HG03460 (cell line): ENCODE results near the gene ZCCHC24.

Experiments
- ATAC-seq: cut with Tn5 transposase; IDR thresholded peaks from one replicate; pipeline ENCODE4 v1.9.1; 2021; ENCODE audit not compliant: unreplicated experiment

Gene ZCCHC24

DNA sequence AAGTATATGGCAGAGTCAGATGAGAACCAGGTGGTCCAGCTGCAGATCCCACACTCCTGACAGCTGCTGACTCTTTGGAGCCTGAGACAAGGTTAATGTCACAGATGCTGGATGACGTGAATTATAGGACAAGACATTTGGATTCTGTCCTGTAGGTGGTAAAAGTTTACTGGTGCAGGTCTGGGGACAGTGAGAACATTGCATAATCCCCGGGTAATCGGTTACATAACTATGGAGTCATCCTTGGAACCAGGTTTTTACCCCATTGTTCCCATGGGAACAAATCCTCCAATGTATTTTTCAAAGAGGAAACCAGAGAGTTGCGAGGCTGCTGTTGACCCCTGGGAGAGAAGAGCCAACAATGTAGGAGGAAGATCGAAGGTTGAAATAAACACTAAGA lies 27.5 kb upstream of the ZCCHC24 start:
- no peak for ATAC-seq

DNA sequence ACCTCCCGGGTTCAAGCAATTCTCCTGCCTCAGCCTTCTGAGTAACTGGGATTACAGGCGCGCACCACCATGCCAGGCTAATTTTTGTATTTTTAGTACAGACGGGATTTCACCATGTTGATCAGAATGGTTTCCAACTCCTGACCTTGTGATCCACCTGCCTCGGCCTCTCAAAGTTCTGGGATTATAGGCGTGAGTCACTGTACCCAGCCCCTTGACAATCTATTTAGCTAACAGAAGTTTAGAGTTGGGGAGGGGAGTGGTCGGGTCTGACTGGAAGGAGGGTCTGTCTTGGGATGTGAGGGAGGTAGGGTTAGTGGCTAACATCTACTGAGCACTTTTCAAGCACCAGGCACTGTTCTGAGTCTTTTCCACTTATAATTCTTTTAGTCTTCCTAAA lies 27.0 kb upstream of the ZCCHC24 start:
- no peak for ATAC-seq

DNA sequence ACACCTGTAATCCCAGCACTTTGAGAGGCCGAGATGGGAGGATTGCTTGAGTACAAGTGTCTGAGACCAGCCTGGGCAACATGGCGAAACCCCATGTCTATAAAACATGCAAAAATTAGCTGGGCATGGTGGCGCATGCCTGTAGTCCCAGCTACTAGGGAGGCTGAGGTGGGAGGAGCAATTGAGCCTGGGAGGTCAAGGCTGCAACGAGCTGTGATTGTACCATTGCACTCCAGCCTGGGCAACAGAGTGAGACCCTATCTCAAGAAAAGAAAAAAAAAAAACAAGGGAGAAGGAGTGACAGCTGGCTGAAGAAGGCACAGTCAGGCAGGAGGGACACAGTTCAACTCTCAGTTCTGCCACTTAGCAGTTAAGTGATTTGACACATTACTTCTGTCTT lies 26.4 kb upstream of the ZCCHC24 start:
- ATAC-seq: no peak

DNA sequence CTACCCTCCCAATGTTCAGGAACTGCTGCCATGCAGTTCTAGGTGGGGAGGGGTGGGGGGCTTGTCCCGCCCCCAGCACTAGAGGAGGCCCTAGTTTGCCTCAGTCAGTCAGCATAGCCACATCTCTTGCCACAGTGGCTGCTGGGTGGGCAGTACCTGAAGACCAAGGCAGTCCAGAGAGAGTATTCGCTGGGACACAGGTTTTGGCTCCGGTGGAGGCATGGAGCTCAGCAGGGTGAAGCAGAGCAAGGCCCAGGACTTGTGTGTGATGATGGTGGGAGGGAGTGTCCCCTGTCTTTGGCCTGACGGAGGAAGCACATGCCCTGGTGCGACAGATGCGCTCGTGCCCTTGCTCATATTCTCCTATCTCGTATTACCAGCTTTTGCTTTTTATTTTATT lies 24.7 kb upstream of the ZCCHC24 start:
- no peak for ATAC-seq

DNA sequence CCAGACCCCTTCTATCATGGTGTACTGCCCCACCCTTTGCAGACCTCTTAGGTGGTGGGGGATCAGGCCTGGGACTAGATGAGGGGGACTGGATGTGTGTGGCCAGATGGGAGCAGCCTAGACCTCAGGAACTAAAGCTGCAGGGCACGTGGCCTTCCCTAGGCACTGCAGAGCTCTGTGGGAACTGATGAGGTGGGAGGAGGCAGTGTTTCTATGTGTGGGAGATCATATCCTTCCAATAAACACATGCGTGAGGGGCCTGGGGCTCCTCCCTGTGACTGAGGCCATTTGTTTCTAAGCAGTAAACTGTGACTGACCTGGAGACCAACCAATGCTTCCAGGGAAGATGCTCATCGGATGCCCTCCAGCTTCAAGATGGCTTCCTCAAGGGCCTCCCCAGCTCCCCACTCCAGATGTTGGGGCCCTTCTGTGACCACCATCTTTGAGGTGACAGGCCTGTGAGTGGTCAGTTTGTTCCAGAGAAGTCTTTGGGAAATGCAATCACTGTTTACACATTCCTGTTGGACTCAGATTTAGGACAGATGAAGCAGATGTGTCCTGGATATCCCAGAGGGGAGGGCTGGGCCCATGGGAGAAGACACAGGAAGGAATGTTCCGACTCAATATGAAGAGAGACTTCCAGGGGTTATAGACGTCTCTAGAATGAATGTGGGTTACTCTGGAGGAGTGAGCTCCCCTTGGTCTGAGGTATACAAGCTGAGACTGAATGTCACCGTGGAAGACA lies 23.6 kb upstream of the ZCCHC24 start:
- ATAC-seq: no peak

DNA sequence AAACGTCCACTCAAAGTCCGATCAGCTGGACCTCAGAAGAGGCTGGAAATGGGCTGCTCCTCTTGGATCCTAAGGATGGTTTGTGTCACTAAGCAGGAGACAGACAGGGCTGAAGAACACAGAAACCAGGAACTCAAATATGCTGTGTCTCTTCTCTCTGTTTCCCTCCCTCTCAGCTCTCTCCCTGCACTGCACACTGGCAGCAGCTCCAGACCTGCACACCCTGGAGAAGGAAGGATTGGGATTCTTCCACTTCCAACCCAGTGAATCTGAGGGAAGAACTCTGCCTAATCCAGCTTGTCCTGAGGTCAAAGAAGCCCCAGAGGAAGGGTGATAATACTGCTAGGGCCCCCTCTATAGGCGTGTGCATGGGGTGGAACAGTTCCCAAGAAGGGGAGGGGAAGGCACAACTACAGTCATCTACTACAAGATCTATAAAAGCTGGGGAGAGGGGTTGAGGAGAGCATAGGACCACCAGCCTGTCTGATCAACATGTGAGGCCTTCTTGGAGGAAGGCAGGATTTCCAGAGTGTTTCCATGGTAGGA lies 22.7 kb upstream of the ZCCHC24 start:
- no peak for ATAC-seq

DNA sequence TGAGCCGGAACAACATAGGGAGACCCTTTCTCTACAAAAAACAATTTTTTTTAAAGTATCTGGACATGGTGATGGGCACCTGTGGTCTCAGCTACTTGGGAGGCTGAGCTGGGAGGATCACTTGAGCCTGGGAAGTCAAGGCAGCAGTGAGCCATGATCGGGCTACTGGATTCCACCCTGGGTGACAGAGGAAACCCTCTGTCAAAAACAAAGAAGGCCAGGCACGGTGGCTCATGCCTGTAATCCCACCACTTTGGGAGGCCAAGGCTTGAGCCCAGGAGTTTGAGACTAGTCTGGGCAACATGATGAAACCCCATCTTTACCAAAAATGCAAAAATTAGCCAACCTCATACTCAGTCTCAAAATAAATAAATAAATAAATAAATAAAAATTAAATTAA lies 19.9 kb upstream of the ZCCHC24 start:
- no peak for ATAC-seq

DNA sequence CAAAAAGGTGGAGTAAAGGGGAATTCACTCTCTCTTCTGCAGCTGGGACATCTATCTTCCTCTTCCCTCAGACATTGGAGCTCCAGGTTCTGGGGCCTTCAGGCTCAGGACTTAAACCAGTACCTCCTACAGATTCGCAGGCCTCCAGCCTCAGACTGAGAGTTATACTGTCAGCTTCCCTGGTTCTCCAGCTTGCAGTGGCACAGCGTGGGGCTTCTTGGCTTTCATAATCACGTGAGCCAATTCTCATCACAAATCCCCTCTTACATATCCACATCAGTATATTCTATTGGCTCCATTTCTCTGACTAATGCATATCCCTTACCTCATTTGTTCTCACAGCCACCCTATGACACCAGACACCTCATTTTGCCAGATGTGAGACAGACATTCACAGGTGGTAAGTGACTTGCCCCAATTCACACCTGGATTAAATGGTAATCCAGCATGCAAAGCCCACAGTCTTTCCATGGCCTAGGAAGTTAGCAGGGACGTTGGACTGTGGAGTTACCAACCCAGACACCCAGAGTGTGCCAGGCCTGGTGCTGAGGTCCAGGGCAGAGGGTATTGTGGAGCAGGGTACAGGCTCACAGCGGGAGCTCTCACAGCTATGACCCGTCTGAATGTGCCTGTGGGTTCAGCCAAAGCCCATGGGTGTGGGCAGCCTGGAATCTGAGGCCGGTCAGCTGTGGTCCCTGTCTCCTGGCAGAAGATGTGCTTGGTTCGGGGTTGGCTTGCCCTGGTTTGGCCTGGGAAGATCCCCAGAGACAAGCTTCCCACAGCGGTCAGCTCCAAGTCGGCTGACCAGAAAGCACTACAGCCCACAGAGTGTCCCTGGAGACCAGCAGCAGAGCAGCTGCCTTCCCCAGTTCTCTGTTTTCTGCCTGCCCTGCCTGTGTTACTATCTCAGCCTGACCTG lies 18.4 kb upstream of the ZCCHC24 start:
- ATAC-seq: no peak

DNA sequence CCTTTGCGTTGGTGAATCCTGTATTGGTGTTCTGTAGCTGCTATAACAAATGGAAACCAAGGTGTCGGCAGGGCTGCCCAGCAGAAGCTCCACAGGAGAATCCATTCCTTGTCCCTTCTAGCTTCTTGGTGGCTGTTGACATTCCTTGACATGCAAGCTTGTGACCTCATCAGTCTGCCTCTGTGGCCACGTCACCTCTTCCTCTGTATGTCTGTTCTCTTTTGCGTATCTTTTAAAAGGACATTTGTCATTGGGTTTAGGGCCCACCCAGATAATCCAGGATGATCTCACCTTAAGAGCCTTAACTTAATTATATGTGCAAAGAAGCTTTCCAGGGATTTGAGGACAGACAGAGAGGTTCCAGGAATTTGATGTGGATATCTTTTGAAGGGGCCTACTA lies 15.3 kb upstream of the ZCCHC24 start:
- no peak for ATAC-seq

DNA sequence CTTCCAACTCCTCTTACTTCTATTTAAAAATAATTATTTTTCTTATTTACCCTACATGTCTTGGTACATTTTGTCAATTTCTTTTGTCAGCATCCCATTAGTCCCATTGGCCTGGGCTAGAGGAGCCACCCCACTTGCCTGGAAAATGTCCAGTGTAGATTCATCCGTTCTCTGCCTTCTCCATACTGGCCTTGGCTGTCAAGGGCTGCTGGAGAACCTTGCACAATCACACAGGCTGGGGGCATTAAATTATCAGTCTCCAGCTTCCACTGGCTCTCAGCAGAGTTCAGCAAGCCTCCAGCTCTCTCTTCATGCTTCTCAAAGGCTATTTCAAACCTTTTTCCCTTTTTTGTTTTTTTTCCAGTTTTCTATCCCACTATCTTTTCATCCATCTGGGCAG lies 13.8 kb upstream of the ZCCHC24 start:
- no peak for ATAC-seq

DNA sequence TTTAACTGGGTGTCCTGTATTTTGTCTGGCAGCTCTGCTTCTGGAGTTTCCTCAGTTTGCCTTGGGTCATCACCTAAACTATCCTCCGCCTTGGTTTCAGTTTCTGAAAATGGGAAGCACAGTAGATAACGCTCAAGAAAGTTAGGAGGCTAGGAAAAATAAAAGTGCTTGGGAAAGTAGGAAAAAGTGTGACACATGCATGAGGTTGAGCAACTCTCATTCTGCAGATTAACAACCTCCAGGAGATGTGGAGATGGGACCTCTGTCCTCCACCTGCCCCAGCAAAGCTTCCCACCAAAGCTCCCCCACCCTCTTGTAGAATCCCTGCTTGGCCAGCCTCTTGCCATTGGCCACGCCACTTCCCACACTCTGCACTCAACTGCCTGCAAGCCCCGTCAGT lies 13.1 kb upstream of the ZCCHC24 start:
- no peak for ATAC-seq

DNA sequence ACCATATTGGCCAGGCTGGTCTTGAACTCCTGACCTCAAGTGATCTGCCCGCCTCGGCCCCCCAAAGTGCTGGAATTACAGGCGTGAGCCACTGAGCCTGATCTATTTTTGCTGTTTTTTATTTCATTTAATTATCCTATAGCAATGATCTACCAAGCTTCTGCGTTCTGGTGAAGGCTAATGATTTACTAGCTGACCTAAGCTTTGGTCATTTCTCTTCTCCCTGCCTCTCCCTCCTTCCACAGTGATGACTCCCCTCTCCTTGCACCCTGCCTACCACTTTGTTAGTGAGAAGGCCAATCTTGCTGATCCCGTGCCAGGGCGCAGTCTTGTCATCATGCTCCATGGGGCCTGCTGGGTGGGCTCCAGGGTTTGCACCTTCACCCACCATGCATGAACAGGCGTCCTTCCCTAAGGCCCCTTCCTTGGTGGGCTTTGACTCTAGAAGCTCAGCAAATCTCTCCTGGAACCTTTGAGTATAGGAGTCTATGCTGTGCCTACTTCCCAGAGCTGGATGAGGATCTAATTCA lies 11.9 kb upstream of the ZCCHC24 start:
- no peak for ATAC-seq

DNA sequence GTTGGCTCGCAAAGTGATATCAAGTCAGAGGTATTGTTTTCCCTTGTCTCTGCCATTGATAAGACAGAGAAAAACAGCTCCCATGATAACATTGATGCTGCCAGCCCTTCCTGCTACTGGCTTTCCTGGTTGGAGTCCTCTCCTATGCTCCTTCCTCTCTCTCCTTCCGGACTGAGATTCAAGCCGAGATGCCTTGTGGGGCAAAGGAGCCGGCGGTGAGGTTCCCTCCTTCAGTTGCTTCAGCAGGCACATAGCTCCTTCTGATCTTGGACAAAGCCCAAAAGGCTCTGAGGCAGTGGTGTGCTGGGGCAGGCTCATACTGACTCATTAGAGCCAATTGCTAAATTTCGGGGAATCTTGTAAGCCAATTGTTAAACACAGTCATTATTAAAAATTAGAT lies 8.8 kb upstream of the ZCCHC24 start:
- no peak for ATAC-seq

DNA sequence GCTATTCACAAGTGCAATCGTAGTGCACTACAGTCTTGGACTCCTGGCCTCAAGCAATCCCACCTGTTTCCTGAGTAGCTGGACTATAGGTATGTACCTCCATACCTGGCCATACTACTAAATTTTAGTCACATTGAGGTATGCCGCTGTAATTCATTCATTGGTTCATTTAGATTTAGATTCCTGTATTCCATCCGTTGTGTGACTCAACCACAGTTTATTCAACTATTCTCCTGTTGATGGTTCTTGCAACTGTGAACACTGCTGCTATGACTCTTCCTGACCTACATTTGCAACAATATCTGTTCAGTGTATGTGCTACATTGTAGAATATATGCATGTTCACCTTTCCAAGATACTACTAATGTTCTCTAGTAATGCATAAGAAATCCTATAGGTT lies 8.0 kb upstream of the ZCCHC24 start:
- no peak for ATAC-seq

DNA sequence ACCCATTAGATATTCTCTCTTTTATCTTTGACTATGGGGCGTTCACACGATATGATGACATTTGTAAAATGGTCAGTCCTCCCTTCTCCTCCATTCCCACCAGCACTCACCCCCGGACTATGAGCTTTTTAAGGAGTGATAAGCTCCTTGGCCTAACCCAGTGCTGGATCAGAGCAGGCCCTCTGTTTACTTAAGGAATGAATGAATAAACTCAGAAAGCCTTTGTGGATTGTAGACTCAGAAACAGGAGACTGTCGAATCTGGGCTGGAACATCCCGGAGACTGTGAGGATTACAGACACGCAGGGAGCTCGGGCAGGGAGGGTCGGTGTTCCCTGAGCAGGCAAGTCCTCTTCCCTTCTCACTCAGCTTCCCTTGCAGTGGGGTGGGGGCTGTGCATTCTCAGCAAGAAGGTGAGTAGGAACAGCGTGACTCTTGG lies 6.8 kb upstream of the ZCCHC24 start:
- no peak for ATAC-seq

DNA sequence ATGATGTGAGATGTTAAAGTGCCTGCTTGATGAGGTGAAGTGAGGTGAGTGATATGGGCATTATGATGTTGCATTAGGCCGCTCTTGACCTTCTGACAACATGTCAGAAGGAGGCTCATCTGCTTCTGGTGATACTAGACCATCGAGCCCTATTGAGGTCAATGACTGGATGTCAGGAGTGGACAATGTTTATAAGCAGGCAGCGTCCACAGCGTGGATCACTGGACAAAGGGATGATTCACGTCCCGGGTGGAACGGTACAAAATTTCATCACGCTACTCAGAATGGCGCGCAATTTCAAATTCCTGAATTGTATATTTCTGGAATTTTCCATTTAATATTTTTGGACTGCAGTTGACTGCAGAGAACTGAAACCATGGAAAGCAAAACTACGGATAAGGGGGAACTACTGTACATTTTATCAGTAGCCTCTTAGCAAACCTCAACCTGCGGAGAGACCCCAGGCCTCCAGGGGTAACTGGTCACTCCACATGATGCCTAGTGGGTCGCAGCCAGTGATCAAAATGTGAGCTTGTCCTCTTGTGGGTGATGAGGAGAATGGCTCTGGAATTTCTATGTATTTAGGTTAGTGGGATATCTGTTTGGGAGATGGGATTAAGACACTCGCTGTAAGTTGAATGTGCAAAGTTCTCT lies 5.7 kb upstream of the ZCCHC24 start:
- no peak for ATAC-seq

DNA sequence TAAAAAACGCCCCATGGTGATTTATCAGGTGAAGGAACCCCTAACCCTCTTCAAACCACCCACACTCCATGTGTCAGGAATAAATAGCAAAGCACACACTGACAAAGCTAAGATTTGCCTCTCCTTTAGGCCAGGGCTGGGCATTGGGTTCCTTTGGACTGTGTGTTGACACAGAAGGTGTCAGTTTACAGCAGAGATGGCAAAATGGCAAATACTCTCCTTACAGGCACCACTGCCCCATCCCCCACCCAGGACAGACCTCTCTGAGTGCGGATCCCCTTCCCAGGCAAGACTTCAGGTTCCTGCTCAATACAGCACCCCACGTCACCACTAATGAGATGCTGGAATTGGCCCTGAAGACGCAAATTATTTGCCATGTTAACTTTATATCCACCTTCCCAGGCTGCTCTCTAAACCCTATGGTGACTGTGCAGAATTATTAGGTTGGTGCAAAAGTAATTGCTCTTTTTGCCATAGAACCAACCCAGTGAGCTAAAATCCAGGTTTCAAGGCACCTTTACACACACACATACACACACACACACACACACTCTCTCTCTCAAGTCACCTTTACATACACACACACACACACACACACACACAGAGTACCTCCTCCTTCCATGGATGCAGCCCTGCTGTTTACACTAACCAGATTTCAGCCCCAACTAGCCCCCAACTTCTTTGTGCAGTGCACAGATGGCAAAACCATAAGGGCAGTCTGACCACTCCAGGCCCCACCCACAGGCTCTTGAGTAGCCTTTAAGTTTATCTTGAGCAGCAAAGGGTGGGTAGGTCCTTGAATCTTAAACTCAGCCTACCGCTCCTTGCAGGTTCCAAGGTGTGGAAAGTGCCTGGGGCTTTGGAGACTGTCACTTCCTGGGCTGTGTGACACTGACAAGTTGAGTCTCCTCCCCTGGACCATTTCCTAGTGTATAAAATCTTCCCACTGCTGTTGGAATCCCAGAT lies 4.0 kb upstream of the ZCCHC24 start:
- no peak for ATAC-seq

DNA sequence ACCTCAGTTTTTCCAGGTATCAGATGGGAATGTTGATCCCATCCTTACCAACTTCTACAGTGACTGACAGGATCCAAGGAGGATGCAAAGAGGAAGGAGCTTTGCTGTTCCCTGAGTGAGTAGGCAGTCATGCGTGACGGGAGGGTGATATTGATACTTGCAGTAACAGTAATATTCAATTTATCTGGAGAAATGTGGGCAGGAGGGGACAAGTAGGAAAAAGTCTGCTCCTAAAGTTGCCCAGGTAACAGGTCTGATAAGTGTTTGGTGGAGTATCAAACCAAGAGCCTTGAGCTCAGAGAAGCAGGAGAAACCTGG lies 3.3 kb upstream of the ZCCHC24 start:
- ATAC-seq: no peak

DNA sequence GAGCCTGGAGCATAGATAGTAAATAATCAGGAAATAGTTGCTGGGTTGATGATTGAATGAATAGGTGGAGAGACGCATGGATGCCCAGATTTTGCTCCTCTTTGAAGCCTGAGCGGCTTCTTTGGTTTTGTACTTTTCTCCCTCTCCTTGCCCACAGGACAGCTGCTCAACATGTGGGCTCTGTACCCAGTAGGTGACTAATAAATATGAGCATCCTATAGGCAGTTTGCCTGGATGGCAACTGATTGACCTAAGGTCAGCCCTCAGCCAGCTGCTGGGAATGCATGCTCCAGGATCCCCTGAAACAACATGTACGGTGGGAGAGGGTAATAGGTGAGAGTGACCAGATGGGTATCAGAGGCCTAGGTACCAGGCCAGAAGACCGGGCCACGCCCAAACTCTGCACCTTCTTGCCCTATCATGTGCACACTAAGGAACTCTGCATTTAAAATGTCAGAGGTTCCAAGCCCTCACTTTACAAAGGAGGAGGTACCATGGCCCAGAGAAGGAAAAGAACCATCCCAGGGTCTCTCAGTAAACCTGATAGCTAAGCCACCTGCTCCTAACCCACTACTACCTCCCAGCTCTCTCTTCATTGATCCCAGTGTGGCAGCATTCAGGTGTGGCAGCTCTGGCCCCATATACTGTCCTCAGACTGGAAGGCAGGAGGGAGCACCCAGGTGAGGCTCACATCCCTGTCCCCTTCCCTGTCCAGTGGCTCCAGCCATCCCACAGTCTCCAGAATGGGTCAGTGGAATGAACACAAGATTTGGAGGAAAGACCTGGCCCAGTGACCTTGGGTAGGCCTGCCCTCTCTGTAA lies 2.7 kb upstream of the ZCCHC24 start:
- no peak for ATAC-seq
